OCI-LY7 (cell line): ENCODE measurements around the gene GPR156.

Source experiments
- EZH2phosphoT487 ChIP-seq: fragments of 200-600 bp; sonication (generic); IDR thresholded peaks from 2 replicates; pipeline ENCODE4 v1.6.1; 2018; ENCODE audit warnings: low read depth, borderline replicate concordance, mild to moderate bottlenecking, mixed run types, antibody characterized with exemption, low read length, moderate library complexity, mixed read lengths
- TF ChIP-seq, protein P1 (sequence below): fragments of 200-600 bp; sonication (generic); conservative IDR thresholded peaks from 2 replicates; pipeline ENCODE4 v1.5.1; 2014; ENCODE audit warnings: mild to moderate bottlenecking, antibody characterized with exemption, low read length, moderate library complexity, mixed read lengths

- TF ChIP-seq, protein P1, sequence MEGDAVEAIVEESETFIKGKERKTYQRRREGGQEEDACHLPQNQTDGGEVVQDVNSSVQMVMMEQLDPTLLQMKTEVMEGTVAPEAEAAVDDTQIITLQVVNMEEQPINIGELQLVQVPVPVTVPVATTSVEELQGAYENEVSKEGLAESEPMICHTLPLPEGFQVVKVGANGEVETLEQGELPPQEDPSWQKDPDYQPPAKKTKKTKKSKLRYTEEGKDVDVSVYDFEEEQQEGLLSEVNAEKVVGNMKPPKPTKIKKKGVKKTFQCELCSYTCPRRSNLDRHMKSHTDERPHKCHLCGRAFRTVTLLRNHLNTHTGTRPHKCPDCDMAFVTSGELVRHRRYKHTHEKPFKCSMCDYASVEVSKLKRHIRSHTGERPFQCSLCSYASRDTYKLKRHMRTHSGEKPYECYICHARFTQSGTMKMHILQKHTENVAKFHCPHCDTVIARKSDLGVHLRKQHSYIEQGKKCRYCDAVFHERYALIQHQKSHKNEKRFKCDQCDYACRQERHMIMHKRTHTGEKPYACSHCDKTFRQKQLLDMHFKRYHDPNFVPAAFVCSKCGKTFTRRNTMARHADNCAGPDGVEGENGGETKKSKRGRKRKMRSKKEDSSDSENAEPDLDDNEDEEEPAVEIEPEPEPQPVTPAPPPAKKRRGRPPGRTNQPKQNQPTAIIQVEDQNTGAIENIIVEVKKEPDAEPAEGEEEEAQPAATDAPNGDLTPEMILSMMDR: no peak
- TF ChIP-seq EZH2phosphoT487: no peak
Measured at GRCh38 chr3:120258009-120258408, 27.0 kb downstream of the GPR156 start.
